H9 (cell line): ENCODE data around the gene FOXN1. TPM values are rescaled to one million over a fixed set of nuclear protein-coding genes. Genes with fewer than 3 reads are reported as not detected.
A peak's percentile ranks its signal among the peaks of the same experiment; 100 is the strongest.

Experiments
- DNase-seq: peaks from one replicate; pipeline ENCODE4 v3.0.0-alpha.2; 2017
- H2AFZ ChIP-seq: one replicate; pipeline ENCODE4 v1.6.1; 2013; ENCODE audit warnings: mild to moderate bottlenecking, low read length, control low read depth, moderate library complexity
- H2AK5ac ChIP-seq: 2 replicates; pipeline ENCODE4 v1.6.1; 2013; ENCODE audit warnings: low read length, control low read depth, mixed read lengths; ENCODE audit not compliant: insufficient read length
- H2BK120ac ChIP-seq: one replicate; pipeline ENCODE4 v1.6.1; 2013; ENCODE audit warnings: low read depth, mild to moderate bottlenecking, low read length, control low read depth, inconsistent platforms; ENCODE audit not compliant: poor library complexity, severe bottlenecking
- H2BK12ac ChIP-seq: 2 replicates; pipeline ENCODE4 v1.6.1; 2013; ENCODE audit warnings: low read length, control low read depth, mixed read lengths, low read depth; ENCODE audit not compliant: insufficient read length
- H2BK15ac ChIP-seq: 2 replicates; pipeline ENCODE4 v1.6.1; 2013; ENCODE audit warnings: low read depth, low read length, control low read depth
- H2BK20ac ChIP-seq: one replicate; pipeline ENCODE4 v1.6.1; 2013; ENCODE audit warnings: low read depth, mild to moderate bottlenecking, low read length, control low read depth, inconsistent platforms; ENCODE audit not compliant: poor library complexity, severe bottlenecking
- H2BK5ac ChIP-seq: 2 replicates; pipeline ENCODE4 v1.6.1; 2013; ENCODE audit warnings: low read length, control low read depth, mixed read lengths; ENCODE audit not compliant: insufficient read length
- H3K14ac ChIP-seq: 2 replicates; pipeline ENCODE4 v1.6.1; 2013; ENCODE audit warnings: low read length, control low read depth; ENCODE audit not compliant: insufficient read depth
- H3K18ac ChIP-seq: 2 replicates; pipeline ENCODE4 v1.6.1; 2013; ENCODE audit warnings: low read depth, mild to moderate bottlenecking, mixed read lengths, low read length, control low read depth; ENCODE audit not compliant: insufficient read length
- H3K23ac ChIP-seq: 2 replicates; pipeline ENCODE4 v1.6.1; 2013; ENCODE audit warnings: low read length, control low read depth, mixed read lengths, low read depth; ENCODE audit not compliant: insufficient read length
- H3K23me2 ChIP-seq: 2 replicates; pipeline ENCODE4 v1.6.1; 2013; ENCODE audit warnings: low read depth, mild to moderate bottlenecking, mixed read lengths, low read length, control low read depth; ENCODE audit not compliant: insufficient read length, poor library complexity, severe bottlenecking
- H3K27ac ChIP-seq: 2 replicates; pipeline ENCODE4 v1.5.1; 2013; ENCODE audit warnings: low read length, control low read depth, mixed read lengths, low read depth; ENCODE audit not compliant: insufficient read length
- H3K27me3 ChIP-seq: 2 replicates; pipeline ENCODE4 v1.6.1; 2013; ENCODE audit warnings: low read length, control low read depth, inconsistent platforms; ENCODE audit not compliant: insufficient read depth
- H3K4ac ChIP-seq: 2 replicates; pipeline ENCODE4 v1.6.1; 2013; ENCODE audit warnings: low read depth, mild to moderate bottlenecking, control low read depth, inconsistent platforms, low read length, moderate library complexity
- H3K4me1 ChIP-seq: 2 replicates; pipeline ENCODE4 v1.6.1; 2013; ENCODE audit warnings: low read length, control low read depth, inconsistent platforms; ENCODE audit not compliant: insufficient read depth
- H3K4me2 ChIP-seq: 2 replicates; pipeline ENCODE4 v1.6.1; 2013; ENCODE audit warnings: low read length, control low read depth, mixed read lengths; ENCODE audit not compliant: insufficient read length, insufficient read depth
- H3K56ac ChIP-seq: 2 replicates; pipeline ENCODE4 v1.6.1; 2013; ENCODE audit warnings: low read depth, mild to moderate bottlenecking, mixed read lengths, low read length, control low read depth; ENCODE audit not compliant: insufficient read length
- H3K79me1 ChIP-seq: 2 replicates; pipeline ENCODE4 v1.6.1; 2013; ENCODE audit warnings: low read depth, mild to moderate bottlenecking, moderate library complexity, low read length, control low read depth, inconsistent platforms; ENCODE audit not compliant: insufficient read depth, poor library complexity, severe bottlenecking
- H3K79me2 ChIP-seq: 2 replicates; pipeline ENCODE4 v1.6.1; 2013; ENCODE audit warnings: low read length, control low read depth, inconsistent platforms; ENCODE audit not compliant: insufficient read depth
- H3K9ac ChIP-seq: 2 replicates; pipeline ENCODE4 v1.6.1; 2013; ENCODE audit warnings: low read length, control low read depth, mixed read lengths; ENCODE audit not compliant: insufficient read length; ENCODE audit errors: extremely low read depth
- H3K9me3 ChIP-seq: one replicate; pipeline ENCODE4 v1.6.1; 2013; ENCODE audit warnings: low read depth, low read length, inconsistent platforms; ENCODE audit not compliant: control insufficient read depth
- H3T11ph ChIP-seq: one replicate; pipeline ENCODE4 v1.6.1; 2013; ENCODE audit warnings: mild to moderate bottlenecking, low read length, control low read depth, inconsistent platforms
- H4K20me1 ChIP-seq: one replicate; pipeline ENCODE4 v1.6.1; 2013; ENCODE audit not compliant: control insufficient read depth, insufficient read length, insufficient read depth
- H4K5ac ChIP-seq: 2 replicates; pipeline ENCODE4 v1.6.1; 2013; ENCODE audit warnings: low read depth, mild to moderate bottlenecking, mixed read lengths, low read length, control low read depth; ENCODE audit not compliant: insufficient read length
- H4K8ac ChIP-seq: replicated peaks from 2 replicates; pipeline ENCODE4 v1.6.1; 2013; ENCODE audit warnings: low read length, control low read depth, mixed read lengths, low read depth; ENCODE audit not compliant: insufficient read length
- H4K91ac ChIP-seq: 2 replicates; pipeline ENCODE4 v1.6.1; 2013; ENCODE audit warnings: low read depth, mild to moderate bottlenecking, moderate library complexity, mixed read lengths, low read length, control low read depth; ENCODE audit not compliant: insufficient read length
- H3K27ac Mint-ChIP-seq, 3 experiments: 2 replicates in 2 of 3; 3 replicates in 1 of 3; pipeline ENCODE4 v1.8.0; 2020 to 2021; ENCODE audit warnings: mixed read lengths in 3 of 3, mild to moderate bottlenecking in 1 of 3, moderate library complexity in 1 of 3
- H3K27me3 Mint-ChIP-seq: 2 replicates; pipeline ENCODE4 v1.8.0; 2021; ENCODE audit warnings: low read depth, mild to moderate bottlenecking, moderate library complexity, mixed read lengths
- H3K36me3 Mint-ChIP-seq, 3 experiments: 2 replicates in 2 of 3; 3 replicates in 1 of 3; pipeline ENCODE4 v1.8.0; 2020 to 2021; ENCODE audit warnings: low read depth in 3 of 3, mixed read lengths in 3 of 3; ENCODE audit not compliant: insufficient read depth in 1 of 3
- H3K4me1 Mint-ChIP-seq, 2 experiments: 2 replicates each; pipeline ENCODE4 v1.8.0; 2020; ENCODE audit warnings: mixed read lengths in 2 of 2
- H3K4me3 Mint-ChIP-seq, 2 experiments: 2 replicates in 1 of 2; 3 replicates in 1 of 2; pipeline ENCODE4 v1.8.0; 2020 to 2021; ENCODE audit warnings: mild to moderate bottlenecking in 2 of 2, mixed read lengths in 2 of 2, moderate library complexity in 1 of 2
- H3K9me3 Mint-ChIP-seq, 2 experiments: 2 replicates in 1 of 2; 3 replicates in 1 of 2; pipeline ENCODE4 v1.8.0; 2020; ENCODE audit warnings: mild to moderate bottlenecking in 2 of 2, mixed read lengths in 2 of 2, moderate library complexity in 1 of 2
- WGBS: extraction: QIAGEN DNeasy Blood & Tissue Kit; methylation state at CpG from one replicate; pipeline ENCODE4 v1.1.7; 2013; ENCODE audit warnings: missing lambda C conversion rate, low lambda C conversion rate, mixed read lengths; ENCODE audit not compliant: insufficient read length; ENCODE audit errors: extremely low coverage; 5-methylcytosine and 5-hydroxymethylcytosine counted together
- total RNA-seq: library from RNA; stranded (reverse); gene quantifications from 2 replicates; pipeline ENCODE4 v1.2.1, GENCODE V29; 2021
- TF ChIP-seq, protein P1 (sequence below): fragments of 200-600 bp; sonication (generic); conservative IDR thresholded peaks from 3 replicates; pipeline ENCODE4 v1.8.0; 2021; ENCODE audit warnings: antibody characterized with exemption, mild to moderate bottlenecking

The FOXN1 gene
- total RNA-seq, 1 experiment from 2014 or later = not detected

GRCh38 chr17:28551421-28552175 lies 45.5 kb downstream of the FOXN1 start:
- H3K9me3 Mint-ChIP-seq = no peaks in the 10 kb centered on the region
- DNase-seq = no peak
- no peak overlapping the region for H4K8ac ChIP-seq
- H3K23ac ChIP-seq = no peak overlapping the region
- H3K27ac Mint-ChIP-seq = peak overlapping the region in 2 of 3 experiments; percentile 73 to 82; a peak in 1 of 7 replicates
- no peaks in the 10 kb centered on the region for H3K4me1 ChIP-seq
- H3K9ac ChIP-seq = peak overlapping the region; percentile 62
- H3K9me3 ChIP-seq = no peaks in the 10 kb centered on the region
- no peaks in the 10 kb centered on the region for H4K20me1 ChIP-seq
- no peak overlapping the region for H3K4ac ChIP-seq
- H3K79me2 ChIP-seq = no peaks in the 10 kb centered on the region; the same call in 1 of the 2 replicates
- no peak overlapping the region for H2BK12ac ChIP-seq
- H3K4me1 Mint-ChIP-seq = peaks cover 21 to 44% of the 10 kb centered on the region in 2 experiments
- H3K36me3 Mint-ChIP-seq = peaks cover 15 to 31% (median 30%) of the 10 kb centered on the region in 3 experiments; a peak in 6 of 7 replicates
- H2BK20ac ChIP-seq = no peak overlapping the region
- H3K79me1 ChIP-seq = no peaks in the 10 kb centered on the region
- no peak overlapping the region for H4K91ac ChIP-seq
- H2AK5ac ChIP-seq = no peak overlapping the region
- H3K4me3 Mint-ChIP-seq = peak overlapping the region; percentile 86 to 94
- no peak overlapping the region for H3T11ph ChIP-seq
- H4K5ac ChIP-seq = no peak overlapping the region
- H2BK120ac ChIP-seq = no peak overlapping the region
- H2AFZ ChIP-seq = no peak overlapping the region
- H3K27ac ChIP-seq = no peak overlapping the region
- no CpG with 5 or more reads among the region's 10 CpGs for WGBS
- H3K27me3 ChIP-seq = no peaks in the 10 kb centered on the region
- H3K27me3 Mint-ChIP-seq = peaks cover 4% of the 10 kb centered on the region
- peak overlapping the region; percentile 72 for H3K4me2 ChIP-seq
- no peak overlapping the region for H2BK15ac ChIP-seq
- peaks cover 5% of the 10 kb centered on the region for H3K23me2 ChIP-seq
- no peak overlapping the region for H3K56ac ChIP-seq
- no peak overlapping the region for H2BK5ac ChIP-seq
- no peak overlapping the region; the same call in 1 of the 2 replicates for H3K14ac ChIP-seq
- TF ChIP-seq, protein P1, sequence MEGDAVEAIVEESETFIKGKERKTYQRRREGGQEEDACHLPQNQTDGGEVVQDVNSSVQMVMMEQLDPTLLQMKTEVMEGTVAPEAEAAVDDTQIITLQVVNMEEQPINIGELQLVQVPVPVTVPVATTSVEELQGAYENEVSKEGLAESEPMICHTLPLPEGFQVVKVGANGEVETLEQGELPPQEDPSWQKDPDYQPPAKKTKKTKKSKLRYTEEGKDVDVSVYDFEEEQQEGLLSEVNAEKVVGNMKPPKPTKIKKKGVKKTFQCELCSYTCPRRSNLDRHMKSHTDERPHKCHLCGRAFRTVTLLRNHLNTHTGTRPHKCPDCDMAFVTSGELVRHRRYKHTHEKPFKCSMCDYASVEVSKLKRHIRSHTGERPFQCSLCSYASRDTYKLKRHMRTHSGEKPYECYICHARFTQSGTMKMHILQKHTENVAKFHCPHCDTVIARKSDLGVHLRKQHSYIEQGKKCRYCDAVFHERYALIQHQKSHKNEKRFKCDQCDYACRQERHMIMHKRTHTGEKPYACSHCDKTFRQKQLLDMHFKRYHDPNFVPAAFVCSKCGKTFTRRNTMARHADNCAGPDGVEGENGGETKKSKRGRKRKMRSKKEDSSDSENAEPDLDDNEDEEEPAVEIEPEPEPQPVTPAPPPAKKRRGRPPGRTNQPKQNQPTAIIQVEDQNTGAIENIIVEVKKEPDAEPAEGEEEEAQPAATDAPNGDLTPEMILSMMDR = no peak
- no peak overlapping the region for H3K18ac ChIP-seq
